Measurements from ENCODE around the gene HDAC5. TPM values are rescaled to one million over a fixed set of nuclear protein-coding genes. Genes with fewer than 3 reads are reported as not detected.

HDAC5 gene
- total RNA-seq (ENCODE audit: low replicate concordance), result 43.3 and 48.9 TPM in 2 replicates
- long read RNA-seq, partial matches to known transcripts, result 3 of 4 reads
- long read RNA-seq, other reads (novel, unspliced or antisense), result 1 of 4 reads

- peak; percentile 69 for TF ChIP-seq CTCF (conservative IDR thresholded peaks at IDR 0.05)
- Mint-ChIP-seq H3K27me3 (no peaks in the 10 kb centered on the region), H3K9me3 (no peaks in the 10 kb centered on the region), H3K4me3 (peak within 1 kb of the TSS; percentile 96), H3K36me3 (peaks cover 4% of the 10 kb centered on the region), H3K27ac (peak within 1 kb of the TSS; percentile 96), H3K4me1 (ENCODE audit: unreplicated experiment) (peaks cover 26% of the 10 kb centered on the region)
- DNase-seq (ENCODE audit: extremely low spot score, unreplicated experiment), result peak; percentile 95
Observed at GRCh38 chr17:44123356-44124117, at the start of gene HDAC5. TSS of gene HDAC5 (minus strand) at chr17:44123641. CDS start at chr17:44117515, 6,126 bp downstream.

- Mint-ChIP-seq H3K27ac (no peak overlapping the region), H3K27me3 (no peaks in the 10 kb centered on the region), H3K36me3 (peaks cover 4% of the 10 kb centered on the region), H3K4me3 (no peak overlapping the region), H3K9me3 (no peaks in the 10 kb centered on the region), H3K4me1 (ENCODE audit: unreplicated experiment) (peaks cover 15% of the 10 kb centered on the region)
- DNase-seq (ENCODE audit: extremely low spot score, unreplicated experiment), result no peak
- TF ChIP-seq CTCF (conservative IDR thresholded peaks at IDR 0.05), result no peak
Observed at GRCh38 chr17:44171931-44172455, 48.6 kb upstream of the HDAC5 start.

GRCh38 chr17:44170499-44171201 is 47.2 kb upstream of the HDAC5 start, which contains the start of gene ASB16:
TSS of gene ASB16 (plus strand) at chr17:44170704. CDS start at chr17:44170790, 86 bp downstream.
- no peak for DNase-seq (ENCODE audit: extremely low spot score, unreplicated experiment)
- Mint-ChIP-seq H3K36me3 (peaks cover 3% of the 10 kb centered on the region), H3K9me3 (no peaks in the 10 kb centered on the region), H3K4me1 (ENCODE audit: unreplicated experiment) (peaks cover 15% of the 10 kb centered on the region), H3K4me3 (no peak within 1 kb of the TSS), H3K27me3 (no peaks in the 10 kb centered on the region), H3K27ac (no peak within 1 kb of the TSS)
- no peak for TF ChIP-seq CTCF (conservative IDR thresholded peaks at IDR 0.05)

GRCh38 chr17:44170135-44170498 is 46.7 kb upstream of the HDAC5 start:
- Mint-ChIP-seq H3K4me3 (no peak overlapping the region), H3K27me3 (no peaks in the 10 kb centered on the region), H3K9me3 (no peaks in the 10 kb centered on the region), H3K27ac (no peak overlapping the region), H3K36me3 (no peaks in the 10 kb centered on the region), H3K4me1 (ENCODE audit: unreplicated experiment) (peaks cover 15% of the 10 kb centered on the region)
- no peak for DNase-seq (ENCODE audit: extremely low spot score, unreplicated experiment)
- no peak for TF ChIP-seq CTCF (conservative IDR thresholded peaks at IDR 0.05)

GRCh38 chr17:44167181-44167861 is 43.9 kb upstream of the HDAC5 start:
- H3K36me3 Mint-ChIP-seq, result no peaks in the 10 kb centered on the region
- TF ChIP-seq CTCF (conservative IDR thresholded peaks at IDR 0.05), result no peak
- no peak for DNase-seq (ENCODE audit: extremely low spot score, unreplicated experiment)

More at GRCh38 chr17:44167181-44167861, 43.9 kb upstream of the HDAC5 start:
- no peaks in the 10 kb centered on the region for H3K27me3 Mint-ChIP-seq
- no peaks in the 10 kb centered on the region for H3K9me3 Mint-ChIP-seq
- H3K27ac Mint-ChIP-seq, result no peak overlapping the region
- H3K4me3 Mint-ChIP-seq, result no peak overlapping the region
- peaks cover 15% of the 10 kb centered on the region for H3K4me1 Mint-ChIP-seq (ENCODE audit: unreplicated experiment)
